GM21576 (cell line): ENCODE data around the gene GLS.
"Not testable (repeated sequence)": the region's sequence is repeated elsewhere in the genome, so short reads cannot be mapped to it uniquely, and the experiment has no call there.

ENCODE experiments used
- ATAC-seq: cut with Tn5 transposase; IDR thresholded peaks from one replicate; pipeline ENCODE4 v1.9.1; 2021; ENCODE audit warnings: mild to moderate bottlenecking, moderate library complexity; ENCODE audit not compliant: unreplicated experiment

GLS gene

DNA sequence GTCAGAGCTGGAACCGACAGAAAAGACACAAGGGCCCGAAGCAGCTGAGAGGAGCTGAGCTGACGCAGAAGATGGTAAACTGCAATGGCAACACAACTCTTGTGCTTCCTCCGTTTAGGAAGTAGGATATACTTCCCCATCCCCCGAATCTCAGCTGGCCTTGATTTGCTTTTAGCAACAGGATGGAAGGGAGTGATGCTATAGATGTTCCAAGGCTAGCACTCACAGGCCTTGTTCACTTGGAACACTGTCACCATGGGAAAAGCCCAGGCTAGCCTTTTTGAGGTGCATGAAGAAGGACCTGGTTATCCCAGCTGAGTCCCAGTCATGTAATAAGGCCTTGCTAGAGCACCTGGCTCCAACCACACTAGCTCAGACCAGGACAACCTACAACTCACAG, 107.3 kb downstream of the GLS start:
- ATAC-seq = no peak

DNA sequence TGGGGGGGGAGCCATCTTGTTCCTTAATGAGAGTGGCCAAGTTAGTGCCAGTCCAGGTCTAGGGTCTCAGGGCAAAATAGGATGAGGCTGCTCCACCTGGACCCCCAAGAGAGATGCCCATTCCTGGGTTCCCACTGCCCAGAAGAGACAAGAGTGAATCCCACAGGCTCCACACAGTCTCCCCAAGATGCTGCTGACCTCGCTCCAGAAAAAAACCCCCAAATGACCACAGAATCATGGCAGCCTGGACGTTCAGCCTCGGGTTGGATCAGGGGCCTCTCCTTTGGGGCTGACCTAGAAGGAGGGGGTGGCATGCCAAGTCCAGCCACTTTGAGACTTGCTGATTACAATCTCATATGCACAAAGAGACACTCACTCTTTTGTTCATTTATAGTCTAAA, 108.3 kb downstream of the GLS start:
- ATAC-seq = no peak

GRCh38 chr2:190990132-190990531, 109.5 kb downstream of the GLS start:
- ATAC-seq = no peak

DNA sequence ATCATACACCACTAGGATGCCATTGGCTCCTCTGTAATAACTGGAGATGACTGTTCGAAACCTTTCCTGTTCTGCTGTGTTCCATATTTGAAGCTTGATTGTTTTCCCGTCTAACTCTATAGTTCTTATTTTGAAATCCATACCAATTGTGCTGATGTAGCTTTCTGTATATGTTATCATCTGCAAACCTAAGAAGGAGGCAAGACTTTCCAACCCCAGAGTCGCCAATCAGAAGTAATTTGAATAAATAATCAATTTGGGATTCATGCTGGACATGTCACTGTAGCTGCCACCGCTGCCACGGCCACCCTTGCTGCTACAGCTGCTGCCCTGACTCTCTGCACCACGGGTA, 112.6 kb downstream of the GLS start:
- no peak for ATAC-seq

DNA sequence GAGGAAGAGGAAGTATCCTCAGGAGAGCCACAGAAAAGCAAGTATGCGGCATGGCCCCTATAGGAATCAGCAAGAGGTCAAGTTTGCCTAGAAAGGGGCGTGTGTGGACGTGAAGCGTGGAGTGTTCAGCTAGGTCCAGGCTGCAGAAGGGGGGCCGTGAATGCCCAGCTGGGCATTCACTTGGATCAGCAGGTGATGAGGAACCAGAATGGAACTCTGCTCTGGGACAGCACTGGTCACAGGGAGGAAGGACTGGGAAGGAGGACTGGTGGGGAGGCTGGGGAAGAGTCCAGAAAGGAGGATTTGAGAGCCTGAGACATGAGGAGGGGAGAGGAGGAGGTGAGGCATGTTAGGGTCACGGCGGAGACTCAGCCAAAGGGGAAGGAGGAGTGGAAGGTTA, 113.5 kb downstream of the GLS start:
- ATAC-seq = no peak

DNA sequence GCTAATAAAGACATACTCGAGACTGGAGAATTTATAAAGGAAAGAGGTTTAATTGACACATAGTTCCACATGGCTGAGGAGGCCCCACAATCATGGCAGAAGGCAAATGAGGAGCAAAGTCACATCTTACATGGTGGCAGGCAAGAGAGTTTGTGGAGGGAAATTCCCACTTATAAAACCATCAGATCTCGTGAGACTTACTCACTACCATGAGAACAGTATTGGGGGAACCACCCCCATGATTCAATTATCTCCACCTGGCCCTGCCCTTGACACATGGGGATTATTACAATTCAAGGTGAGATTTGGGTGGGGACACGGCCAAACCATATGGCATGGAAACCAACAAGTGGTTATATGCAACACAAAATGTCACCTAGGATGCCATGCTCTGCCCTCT, 114.7 kb downstream of the GLS start:
- ATAC-seq = not testable (repeated sequence)

DNA sequence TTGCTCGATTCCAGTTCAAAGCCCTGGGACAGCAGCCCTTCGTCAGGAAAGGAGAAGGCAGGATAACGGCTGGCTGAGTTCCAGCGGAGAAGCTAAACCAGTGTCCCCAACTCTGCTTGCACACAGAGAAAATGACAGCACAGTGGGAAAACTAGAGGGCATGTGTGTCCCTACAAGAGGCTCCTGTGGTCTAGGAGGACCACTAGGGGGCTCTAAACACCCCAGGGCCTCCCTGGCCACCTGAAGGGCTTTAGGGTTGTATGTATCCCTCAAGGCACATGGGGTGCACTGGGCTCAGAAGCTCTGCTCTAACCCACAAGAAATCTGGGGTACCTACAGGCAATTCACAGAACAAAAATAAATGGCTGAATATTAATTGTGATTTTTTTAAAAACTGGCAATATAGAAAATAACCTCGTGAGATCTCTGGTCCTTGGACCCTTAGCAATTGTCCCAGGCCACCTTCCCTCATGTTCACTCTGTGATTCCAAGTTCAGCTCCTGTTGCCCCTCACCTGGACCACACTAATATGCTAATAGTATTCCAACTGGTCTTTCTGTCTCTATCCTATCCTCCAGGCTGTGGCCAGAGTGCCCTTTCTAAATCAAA, 115.8 kb downstream of the GLS start:
- ATAC-seq = no peak

DNA sequence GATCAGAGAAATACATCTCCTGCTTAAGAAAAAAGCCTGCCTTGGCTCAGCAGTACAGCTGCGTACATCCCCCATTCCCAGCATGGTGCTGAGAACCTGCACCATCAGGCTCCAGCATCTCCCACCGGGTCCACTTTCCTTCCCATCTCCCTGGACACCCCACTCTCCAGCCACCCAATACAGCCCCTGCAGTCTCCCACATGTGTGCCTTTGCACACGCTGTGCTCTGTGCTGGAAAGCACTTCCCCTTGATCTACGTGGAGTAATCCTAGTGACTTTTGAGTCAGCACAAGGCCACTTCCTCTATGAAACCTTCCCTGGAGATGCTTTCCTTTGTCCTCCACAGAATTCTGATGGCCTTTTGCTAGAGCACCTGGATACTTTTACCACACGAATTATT, 116.3 kb downstream of the GLS start:
- ATAC-seq = no peak

GRCh38 chr2:190997526-190998113, 117.0 kb downstream of the GLS start:
- ATAC-seq = no peak

GRCh38 chr2:190999058-190999457, 118.4 kb downstream of the GLS start:
- no peak for ATAC-seq

DNA sequence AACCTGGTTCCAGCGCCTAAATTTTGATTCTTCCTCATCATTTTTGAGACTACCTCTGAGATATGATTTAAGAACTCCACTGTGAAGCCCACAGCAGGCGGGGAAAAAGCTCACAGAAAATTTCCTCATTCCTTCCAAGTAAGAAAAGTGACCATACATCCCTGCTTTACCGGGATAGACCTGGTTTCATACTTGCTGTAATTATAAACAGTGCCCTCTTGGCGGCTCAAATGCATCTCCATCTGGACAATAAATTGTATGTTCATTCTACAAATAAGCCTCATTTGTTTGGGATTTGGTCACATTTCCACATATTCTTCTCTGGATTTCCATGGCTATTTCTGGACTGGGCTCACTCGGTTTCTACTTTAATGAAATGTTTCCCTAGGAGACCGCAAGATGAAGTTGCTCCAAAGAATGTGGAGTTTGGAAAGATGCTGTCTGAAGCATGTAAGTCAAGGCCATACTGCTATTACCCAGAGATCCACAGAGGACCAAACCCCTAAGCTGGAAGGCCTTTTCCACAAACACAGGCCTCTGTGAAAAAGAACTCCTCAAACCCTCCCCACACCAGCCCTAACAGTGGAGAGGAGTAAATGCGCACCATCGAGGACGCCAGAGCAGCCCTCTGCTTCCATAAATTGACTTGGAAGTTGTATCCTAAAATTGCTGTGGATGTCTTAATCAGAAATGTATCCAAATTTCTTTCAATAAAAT, 119.5 kb downstream of the GLS start:
- ATAC-seq = no peak

DNA sequence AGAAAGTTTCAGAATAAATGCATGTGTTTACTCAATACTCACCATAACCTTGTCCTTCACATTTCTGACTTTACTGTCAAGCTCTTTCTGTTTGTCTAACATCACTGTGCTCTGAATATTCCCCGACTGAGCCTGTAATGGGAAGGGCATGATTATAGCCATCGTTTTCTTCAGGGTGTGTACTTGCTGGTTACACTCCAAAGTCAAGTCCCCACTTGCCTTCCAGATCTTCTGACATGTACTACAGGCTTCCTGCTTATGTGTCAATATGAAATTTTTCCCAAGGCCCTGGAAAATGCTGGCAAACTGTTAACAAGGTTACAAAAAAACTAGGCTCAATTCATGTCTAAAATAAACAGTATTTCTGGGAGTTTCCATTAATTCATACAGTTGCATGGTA, 120.4 kb downstream of the GLS start:
- no peak for ATAC-seq

- ATAC-seq = no peak
Measured at GRCh38 chr2:191001624-191002023, 121.0 kb downstream of the GLS start.

GRCh38 chr2:191003405-191004309, 123.0 kb downstream of the GLS start:
- ATAC-seq = no peak

DNA sequence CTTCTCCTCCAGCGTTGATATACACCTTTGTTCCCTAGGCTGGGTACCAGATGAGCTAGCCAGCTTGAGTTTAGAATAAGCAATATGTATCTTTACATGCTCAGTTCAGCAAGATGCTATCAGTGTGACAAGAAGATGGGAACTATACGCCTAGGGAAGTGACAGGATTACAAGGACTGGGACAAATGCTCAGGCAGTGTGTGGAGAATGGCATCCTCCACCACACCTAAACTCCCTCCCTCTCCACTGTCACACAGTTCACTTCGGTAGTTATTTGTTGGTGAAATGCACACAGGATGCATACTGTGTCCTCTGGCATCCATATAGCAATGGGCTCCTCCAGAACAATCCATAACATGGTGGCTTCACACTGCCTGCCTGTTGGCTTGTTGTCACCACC, 125.7 kb downstream of the GLS start:
- ATAC-seq = no peak

DNA sequence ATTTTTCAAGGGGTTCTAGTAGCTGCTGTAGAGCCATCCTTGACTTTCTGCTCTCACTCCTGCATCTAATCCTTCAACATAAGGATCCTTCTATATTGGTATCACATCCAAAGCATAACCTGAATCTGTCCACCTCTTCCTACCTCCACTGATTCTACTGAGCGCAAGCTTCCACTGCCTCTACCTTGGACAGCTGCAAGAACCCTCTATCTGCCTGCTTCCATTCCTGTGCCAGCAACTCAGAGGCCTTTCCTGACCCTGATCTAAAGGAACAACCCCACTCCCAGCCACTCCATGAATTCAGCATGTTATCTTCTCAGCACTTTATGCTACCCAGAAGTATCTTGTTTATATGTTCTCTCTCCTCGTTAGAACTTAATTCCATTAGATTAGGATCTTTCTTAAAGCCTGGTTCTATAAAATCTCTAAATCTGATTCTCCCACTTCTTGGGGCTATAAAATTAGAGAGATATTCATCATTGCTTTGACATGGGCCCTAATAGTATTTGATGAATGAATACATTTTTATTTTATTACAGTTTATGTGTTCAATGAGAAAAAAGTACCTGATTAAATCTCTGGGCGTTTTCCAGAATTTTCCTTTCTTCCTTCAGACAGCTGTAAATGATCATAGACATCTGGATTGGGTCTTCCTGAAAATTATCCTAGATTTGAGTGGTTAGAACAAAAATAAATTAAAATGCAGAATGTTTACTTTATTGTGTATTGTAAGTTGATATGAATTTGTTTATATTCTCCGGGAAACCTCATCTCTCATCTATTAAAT, 126.6 kb downstream of the GLS start:
- ATAC-seq = no peak

GRCh38 chr2:191008286-191008685, 127.7 kb downstream of the GLS start:
- no peak for ATAC-seq

DNA sequence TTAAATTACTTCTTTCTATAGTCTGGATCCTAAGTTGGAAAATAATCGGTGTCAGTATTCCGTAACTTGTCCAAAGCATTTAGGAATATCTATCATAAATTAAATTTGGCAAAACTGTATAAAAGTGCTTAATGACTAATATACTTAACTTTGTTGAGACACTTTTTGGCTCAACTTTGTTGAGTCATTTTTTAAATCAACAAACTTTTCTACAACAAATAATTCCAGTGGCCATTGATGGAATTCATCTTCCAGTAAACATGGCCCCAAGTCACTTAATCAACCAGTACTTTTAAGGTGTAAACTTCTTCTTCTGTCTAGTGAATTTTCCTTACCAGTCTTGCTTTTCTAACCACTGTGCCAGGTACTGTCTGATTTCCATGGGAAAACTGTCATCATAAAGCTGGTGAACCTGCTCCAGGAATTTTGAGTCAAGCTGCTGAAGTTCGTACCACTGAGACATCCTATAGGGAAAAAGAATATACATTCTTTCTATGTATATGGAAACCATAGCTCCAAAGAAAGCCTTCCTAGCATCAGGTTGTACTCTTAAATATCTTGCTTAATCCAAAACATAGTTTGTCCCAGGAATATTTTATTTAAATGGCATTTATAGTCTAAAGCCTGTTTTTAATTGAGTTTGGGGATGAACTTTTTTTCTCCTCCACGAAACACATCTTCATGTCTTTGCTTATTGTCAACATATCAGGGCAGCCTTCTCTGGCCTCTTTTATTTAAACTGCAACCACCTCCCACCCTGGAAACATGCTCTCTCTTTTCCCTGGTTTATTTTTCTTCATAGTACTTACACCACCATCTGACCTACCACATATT, 129.1 kb downstream of the GLS start:
- ATAC-seq = no peak

DNA sequence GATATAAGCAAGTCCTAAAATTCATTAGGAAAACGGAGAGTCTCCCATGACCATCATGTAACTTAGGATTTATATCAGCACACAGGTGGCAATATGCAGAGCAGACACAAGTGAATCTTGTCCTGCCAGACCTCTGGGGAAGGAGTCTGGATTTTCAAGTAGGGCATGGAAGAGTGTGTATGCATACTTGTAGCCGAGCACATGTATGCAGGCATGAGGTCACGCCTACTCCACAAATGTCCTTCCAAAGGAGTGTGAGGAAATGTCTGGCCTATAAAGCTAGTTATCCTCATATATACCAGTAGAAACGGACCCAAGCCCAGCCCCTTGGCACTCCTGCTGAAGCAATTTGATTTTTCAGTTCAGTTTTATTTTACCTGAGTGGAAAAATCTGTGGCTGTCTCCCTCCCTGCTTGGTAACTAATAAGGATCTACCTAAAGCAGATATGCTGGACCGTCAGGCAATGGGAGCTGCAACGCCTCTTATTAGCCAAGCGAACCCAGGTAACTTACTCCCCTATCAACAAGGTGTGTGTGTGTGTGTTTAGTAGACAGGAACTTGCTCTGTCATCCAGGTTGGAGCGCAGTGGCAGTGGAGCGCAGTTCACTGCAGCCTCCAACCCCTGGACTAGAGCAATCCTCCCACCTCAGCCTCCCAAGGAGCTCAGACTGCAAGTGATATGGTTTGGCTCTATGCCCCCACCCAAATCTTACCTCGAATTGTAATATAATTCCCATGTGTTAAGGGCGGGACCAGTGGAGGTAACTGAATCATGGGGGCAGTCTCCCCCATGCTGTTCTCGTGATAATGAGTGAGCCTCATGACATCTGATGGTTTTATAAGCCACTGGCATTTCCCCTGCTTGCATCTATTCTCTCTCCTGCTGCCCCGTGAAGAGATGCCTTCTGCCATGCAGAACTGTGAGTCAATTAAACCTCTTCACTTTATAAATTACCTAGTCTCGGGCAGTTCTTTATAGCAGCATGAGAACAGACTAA, 130.6 kb downstream of the GLS start:
- no peak for ATAC-seq
